Panc1 (cell line): ENCODE data around the gene OPN4. TPM values are rescaled to one million over a fixed set of nuclear protein-coding genes. Genes with fewer than 3 reads are reported as not detected.

Experiments used
- ATAC-seq: fragments of 200-7000 bp; cut with Tn5 transposase; 2 replicates; pipeline ENCODE4 v1.9.1; 2020; ENCODE audit warnings: mild to moderate bottlenecking, moderate library complexity
- BruUV-seq: library from RNA; stranded (reverse); fragments of 400-500 nt; replicated peaks from 2 replicates; lab custom pipeline; 2021; lab: Mats Ljungman, UMichigan
- CTCF ChIA-PET: fragments of 300-600 bp; sonication (Branson Sonifier 250); formaldehyde crosslinking; loops from one replicate; lab custom pipeline; 2022; ENCODE audit warnings: antibody characterized with exemption; lab: Charles Lee
- POLR2A ChIA-PET: fragments of 300-600 bp; sonication (Branson Sonifier 250); formaldehyde crosslinking; loops from one replicate; lab custom pipeline; 2022; ENCODE audit warnings: antibody characterized with exemption; lab: Charles Lee
- DNase-seq: peaks from one replicate; pipeline ENCODE4 v3.0.0-alpha.2; 2010; ENCODE audit warnings: low read depth, low spot score
- H3K27ac ChIP-seq: 2 replicates; pipeline ENCODE4 v1.5.1; 2011; ENCODE audit warnings: mild to moderate bottlenecking, low read length, inconsistent platforms
- H3K27me3 ChIP-seq: fragments of 200-500 bp; sonication (Bioruptor generic); 2 replicates; pipeline ENCODE4 v1.6.0; 2014; ENCODE audit warnings: low read length, inconsistent platforms; ENCODE audit not compliant: control insufficient read depth, insufficient read depth
- H3K36me3 ChIP-seq: fragments of 200-500 bp; sonication (Bioruptor generic); 2 replicates; pipeline ENCODE4 v1.5.1; 2014; ENCODE audit warnings: inconsistent platforms, mild to moderate bottlenecking, low read length, moderate library complexity; ENCODE audit not compliant: control insufficient read depth, insufficient read depth
- H3K4me1 ChIP-seq: 2 replicates; pipeline ENCODE4 v1.5.1; 2011; ENCODE audit warnings: inconsistent platforms, mild to moderate bottlenecking, low read length, moderate library complexity; ENCODE audit not compliant: control insufficient read depth, insufficient read depth
- H3K4me3 ChIP-seq, 2 experiments: 2 replicates each; pipeline ENCODE4 v1.5.1; 2011 to 2012; ENCODE audit warnings: low read depth in 2 of 2, low read length in 2 of 2, mild to moderate bottlenecking in 2 of 2, inconsistent platforms in 1 of 2, moderate library complexity in 1 of 2
- H3K9me3 ChIP-seq: fragments of 200-500 bp; sonication (Bioruptor generic); 2 replicates; pipeline ENCODE4 v1.5.1; 2014; ENCODE audit warnings: low read depth, mild to moderate bottlenecking, inconsistent platforms, low read length, moderate library complexity; ENCODE audit not compliant: control insufficient read depth, insufficient read depth
- POLR2AphosphoS5 ChIP-seq: IDR thresholded peaks from 2 replicates; pipeline ENCODE4 v1.6.1; 2012; ENCODE audit warnings: mild to moderate bottlenecking, low read depth, low read length, moderate library complexity
- SIN3A ChIP-seq: IDR thresholded peaks from 2 replicates; pipeline ENCODE4 v1.6.1; 2012; ENCODE audit warnings: low read depth, mild to moderate bottlenecking, low read length, moderate library complexity, borderline replicate concordance; ENCODE audit not compliant: insufficient read depth
- TCF7L2 ChIP-seq: IDR thresholded peaks from 2 replicates; pipeline ENCODE4 v1.6.1; 2011; ENCODE audit warnings: mild to moderate bottlenecking, low read depth, low read length, inconsistent platforms
- in situ Hi-C: cut with HindIII; loops from 2 replicates; pipeline ENCODE4 v1.10.0; 2016; ENCODE audit warnings: low sequenced_read_pairs, low pct_unique_long_range_greater_than_20kb
- intact Hi-C: fragments of 100-400 bp; cut with micrococcal nuclease; formaldehyde crosslinking; loops from one replicate; pipeline ENCODE4 v1.10.0; 2022; ENCODE audit not compliant: unreplicated experiment
- total RNA-seq: library from RNA; stranded (reverse); gene quantifications from one replicate; pipeline ENCODE4 v1.2.1, GENCODE V29; 2021; ENCODE audit not compliant: unreplicated experiment
- TF ChIP-seq, protein P1 (sequence below): fragments of 450-650 bp; IDR thresholded peaks from 2 replicates; pipeline ENCODE4 v1.5.1; 2017; ENCODE audit warnings: mild to moderate bottlenecking
- TF ChIP-seq, protein P2 (sequence below), 2 experiments: IDR thresholded peaks; 2 replicates each; pipeline ENCODE4 v1.6.1; 2011 to 2012; ENCODE audit warnings: low read depth in 2 of 2, control low read depth in 1 of 2, low read length in 1 of 2, mild to moderate bottlenecking in 1 of 2, moderate library complexity in 1 of 2; ENCODE audit not compliant: insufficient read depth in 1 of 2

The OPN4 gene
- total RNA-seq, 1 experiment from 2014 or later = not detected

DNA sequence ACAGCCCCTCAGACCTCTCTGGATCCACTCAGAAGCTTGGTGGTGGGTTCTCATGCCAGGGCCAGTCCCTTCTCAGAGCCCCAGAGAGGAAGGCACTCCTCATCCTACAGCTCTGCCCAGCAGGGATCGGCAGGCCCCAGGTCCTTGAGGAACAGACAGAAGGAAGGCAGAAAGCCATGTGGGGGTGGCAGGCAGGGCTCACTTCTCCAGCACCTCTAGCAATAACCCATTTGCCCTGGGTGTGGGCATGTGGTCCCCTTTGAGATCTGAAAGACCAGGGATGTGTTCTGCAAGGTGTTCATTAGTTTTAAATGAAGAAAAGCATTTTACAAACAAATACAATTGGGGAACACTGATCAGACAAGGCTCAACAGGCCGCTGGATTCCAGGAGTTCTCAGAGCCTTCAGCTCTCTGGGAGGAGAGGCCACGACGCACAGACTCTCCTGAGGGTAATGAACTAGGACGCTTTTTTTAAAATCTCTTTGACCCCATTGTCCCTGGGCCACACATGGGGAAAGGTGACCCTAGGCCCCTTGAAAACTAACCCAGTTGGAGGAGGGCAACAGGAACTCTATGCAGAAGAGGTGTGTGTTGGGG lies 54.5 kb downstream of the OPN4 start:
- CTCF ChIA-PET = no interaction called here

DNA sequence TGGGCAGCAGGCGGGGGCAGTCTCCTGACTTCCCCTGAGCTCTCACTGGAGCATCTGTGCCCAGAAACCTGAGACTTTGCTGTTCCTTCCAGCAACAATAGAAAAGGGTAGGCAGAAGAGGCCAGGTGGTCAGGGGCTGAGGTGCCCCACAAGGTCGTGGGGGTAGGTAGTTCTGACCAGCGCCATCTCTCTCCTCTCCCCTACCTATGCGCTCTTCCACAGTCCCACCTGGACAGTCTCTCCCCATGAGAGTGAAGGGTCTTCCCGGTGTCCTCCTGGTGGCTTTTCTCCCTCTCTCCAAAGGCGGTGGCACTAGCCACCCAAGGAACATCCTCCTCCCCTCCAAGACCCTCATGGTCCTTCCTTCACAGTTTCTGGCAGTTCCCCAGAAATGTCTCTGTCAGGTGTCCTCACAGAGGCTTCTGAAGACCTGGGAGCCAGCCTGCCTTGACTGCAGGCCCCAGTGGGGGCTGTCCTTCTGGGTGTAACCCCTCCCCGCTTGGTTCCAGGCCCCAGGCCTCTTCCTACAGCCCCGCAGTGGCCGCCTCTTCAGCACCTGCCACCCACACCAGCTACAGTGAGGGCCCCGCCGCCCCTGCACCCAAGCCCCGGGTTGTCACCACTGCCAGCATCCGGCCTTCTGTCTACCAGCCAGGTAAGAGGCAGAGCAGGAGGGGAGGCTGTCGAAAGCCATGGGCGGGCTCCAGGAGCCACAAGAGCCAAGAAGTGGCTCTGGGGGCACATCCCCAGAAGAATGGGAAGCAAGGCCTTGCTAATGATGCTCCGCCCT lies 55.2 kb downstream of the OPN4 start:
- DNase-seq = no peak
- Histone ChIP-seq H3K4me1 (peaks cover 18% of the 10 kb centered on the region), H3K27ac (peak overlapping the region; percentile 18; the same call in 1 of the 2 replicates), H3K36me3 (no peaks in the 10 kb centered on the region), H3K9me3 (no peaks in the 10 kb centered on the region), H3K27me3 (no peaks in the 10 kb centered on the region), H3K4me3 (no peak overlapping the region)
- CTCF ChIA-PET = no interaction called here
- ATAC-seq = no peak
- TF ChIP-seq TCF7L2 (no peak), SIN3A (no peak), POLR2AphosphoS5 (no peak)
- TF ChIP-seq, protein P1, sequence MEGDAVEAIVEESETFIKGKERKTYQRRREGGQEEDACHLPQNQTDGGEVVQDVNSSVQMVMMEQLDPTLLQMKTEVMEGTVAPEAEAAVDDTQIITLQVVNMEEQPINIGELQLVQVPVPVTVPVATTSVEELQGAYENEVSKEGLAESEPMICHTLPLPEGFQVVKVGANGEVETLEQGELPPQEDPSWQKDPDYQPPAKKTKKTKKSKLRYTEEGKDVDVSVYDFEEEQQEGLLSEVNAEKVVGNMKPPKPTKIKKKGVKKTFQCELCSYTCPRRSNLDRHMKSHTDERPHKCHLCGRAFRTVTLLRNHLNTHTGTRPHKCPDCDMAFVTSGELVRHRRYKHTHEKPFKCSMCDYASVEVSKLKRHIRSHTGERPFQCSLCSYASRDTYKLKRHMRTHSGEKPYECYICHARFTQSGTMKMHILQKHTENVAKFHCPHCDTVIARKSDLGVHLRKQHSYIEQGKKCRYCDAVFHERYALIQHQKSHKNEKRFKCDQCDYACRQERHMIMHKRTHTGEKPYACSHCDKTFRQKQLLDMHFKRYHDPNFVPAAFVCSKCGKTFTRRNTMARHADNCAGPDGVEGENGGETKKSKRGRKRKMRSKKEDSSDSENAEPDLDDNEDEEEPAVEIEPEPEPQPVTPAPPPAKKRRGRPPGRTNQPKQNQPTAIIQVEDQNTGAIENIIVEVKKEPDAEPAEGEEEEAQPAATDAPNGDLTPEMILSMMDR = no peak
- TF ChIP-seq, protein P2, sequence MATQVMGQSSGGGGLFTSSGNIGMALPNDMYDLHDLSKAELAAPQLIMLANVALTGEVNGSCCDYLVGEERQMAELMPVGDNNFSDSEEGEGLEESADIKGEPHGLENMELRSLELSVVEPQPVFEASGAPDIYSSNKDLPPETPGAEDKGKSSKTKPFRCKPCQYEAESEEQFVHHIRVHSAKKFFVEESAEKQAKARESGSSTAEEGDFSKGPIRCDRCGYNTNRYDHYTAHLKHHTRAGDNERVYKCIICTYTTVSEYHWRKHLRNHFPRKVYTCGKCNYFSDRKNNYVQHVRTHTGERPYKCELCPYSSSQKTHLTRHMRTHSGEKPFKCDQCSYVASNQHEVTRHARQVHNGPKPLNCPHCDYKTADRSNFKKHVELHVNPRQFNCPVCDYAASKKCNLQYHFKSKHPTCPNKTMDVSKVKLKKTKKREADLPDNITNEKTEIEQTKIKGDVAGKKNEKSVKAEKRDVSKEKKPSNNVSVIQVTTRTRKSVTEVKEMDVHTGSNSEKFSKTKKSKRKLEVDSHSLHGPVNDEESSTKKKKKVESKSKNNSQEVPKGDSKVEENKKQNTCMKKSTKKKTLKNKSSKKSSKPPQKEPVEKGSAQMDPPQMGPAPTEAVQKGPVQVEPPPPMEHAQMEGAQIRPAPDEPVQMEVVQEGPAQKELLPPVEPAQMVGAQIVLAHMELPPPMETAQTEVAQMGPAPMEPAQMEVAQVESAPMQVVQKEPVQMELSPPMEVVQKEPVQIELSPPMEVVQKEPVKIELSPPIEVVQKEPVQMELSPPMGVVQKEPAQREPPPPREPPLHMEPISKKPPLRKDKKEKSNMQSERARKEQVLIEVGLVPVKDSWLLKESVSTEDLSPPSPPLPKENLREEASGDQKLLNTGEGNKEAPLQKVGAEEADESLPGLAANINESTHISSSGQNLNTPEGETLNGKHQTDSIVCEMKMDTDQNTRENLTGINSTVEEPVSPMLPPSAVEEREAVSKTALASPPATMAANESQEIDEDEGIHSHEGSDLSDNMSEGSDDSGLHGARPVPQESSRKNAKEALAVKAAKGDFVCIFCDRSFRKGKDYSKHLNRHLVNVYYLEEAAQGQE (IDR thresholded peaks at IDR 0.05; ENCODE audit: insufficient read depth in 1 of 2, low read depth in 2 of 2, low read length in 1 of 2) = no peak
- POLR2A ChIA-PET = interaction anchor here (0.7 kb wide), 1 partner anchor 252 kb away, joined by 4 read pairs; no protein-coding TSS in a partner anchor
- intact Hi-C loops (loop anchor here (2.0 kb wide), 1 partner anchor 189 kb away; no protein-coding TSS in a partner anchor), in situ Hi-C loops (no loop called here)
- BruUV-seq = no TSS peak

More for the DNA sequence above, 54.5 kb downstream of the OPN4 start:
- BruUV-seq = no TSS peak
- Histone ChIP-seq H3K9me3 (no peaks in the 10 kb centered on the region), H3K4me1 (peaks cover 18% of the 10 kb centered on the region), H3K27ac (no peak overlapping the region; the same call in 1 of the 2 replicates), H3K27me3 (no peaks in the 10 kb centered on the region), H3K36me3 (no peaks in the 10 kb centered on the region), H3K4me3 (no peak overlapping the region)
- POLR2A ChIA-PET = interaction anchor here (0.6 to 0.7 kb wide), 3 partner anchors 13 to 253 kb away, joined by 3 to 4 read pairs (median 3); no protein-coding TSS in a partner anchor
- intact Hi-C loops = no loop called here
- ATAC-seq (no peak), DNase-seq (no peak)
- in situ Hi-C loops = no loop called here
- no peak for TF ChIP-seq TCF7L2
- TF ChIP-seq, protein P2 (IDR thresholded peaks at IDR 0.05; ENCODE audit: insufficient read depth in 1 of 2, low read depth in 2 of 2, low read length in 1 of 2) = no peak
- no peak for TF ChIP-seq SIN3A
- TF ChIP-seq POLR2AphosphoS5 = no peak
- TF ChIP-seq, protein P1 = no peak
